ENCODE data around the gene HOGA1. TPM values are rescaled to one million over a fixed set of nuclear protein-coding genes. Genes with fewer than 3 reads are reported as not detected.

The HOGA1 gene
- total RNA-seq, 1 donor = 0.86 TPM

- DNase-seq (ENCODE audit: low read depth) = no peak
- H3K4me3 ChIP-seq (ENCODE audit: low read depth, low read length) = no peak overlapping the region
- no peak for TF ChIP-seq CTCF (IDR thresholded peaks at IDR 0.05; ENCODE audit: insufficient read depth, low read depth, low read length)
Observed at GRCh38 chr10:97585439-97585811, 1.2 kb downstream of the HOGA1 start.

- no peak overlapping the region for H3K4me3 ChIP-seq (ENCODE audit: low read depth, low read length)
- TF ChIP-seq CTCF (IDR thresholded peaks at IDR 0.05; ENCODE audit: insufficient read depth, low read depth, low read length) = no peak
- no peak for DNase-seq (ENCODE audit: low read depth)
Observed at GRCh38 chr10:97587183-97587582, 3.0 kb downstream of the HOGA1 start.

- DNase-seq (ENCODE audit: low read depth) = no peak
- H3K4me3 ChIP-seq (ENCODE audit: low read depth, low read length) = no peak within 1 kb of the TSS
- TF ChIP-seq CTCF (IDR thresholded peaks at IDR 0.05; ENCODE audit: insufficient read depth, low read depth, low read length) = no peak
Observed at GRCh38 chr10:97589479-97589878, 5.3 kb downstream of the HOGA1 start, which contains the start of gene C10orf62. Gene C10orf62 (plus strand): TSS chr10:97589721. CDS start chr10:97589898, 177 bp downstream.

- no peak overlapping the region for H3K4me3 ChIP-seq (ENCODE audit: low read depth, low read length)
- DNase-seq (ENCODE audit: low read depth) = no peak
- TF ChIP-seq CTCF (IDR thresholded peaks at IDR 0.05; ENCODE audit: insufficient read depth, low read depth, low read length) = no peak
Observed at GRCh38 chr10:97590082-97590747, 6.0 kb downstream of the HOGA1 start.

- DNase-seq (ENCODE audit: low read depth) = no peak
- no peak for TF ChIP-seq CTCF (IDR thresholded peaks at IDR 0.05; ENCODE audit: insufficient read depth, low read depth, low read length)
Observed at GRCh38 chr10:97590748-97591495, 6.7 kb downstream of the HOGA1 start.

GRCh38 chr10:97593421-97593820, 9.2 kb downstream of the HOGA1 start:
- DNase-seq (ENCODE audit: low read depth) = no peak
- no peak overlapping the region for H3K4me3 ChIP-seq (ENCODE audit: low read depth, low read length)
- TF ChIP-seq CTCF (IDR thresholded peaks at IDR 0.05; ENCODE audit: insufficient read depth, low read depth, low read length) = no peak

More at GRCh38 chr10:97590748-97591495, 6.7 kb downstream of the HOGA1 start:
- H3K4me3 ChIP-seq (ENCODE audit: low read depth, low read length) = no peak overlapping the region

All from fibroblast of villous mesenchyme (primary cell).